Mesendoderm (in vitro differentiated cells): Measurements from ENCODE around the gene CYSTM1.

Experiments
- DNase-seq: peaks from one replicate; pipeline ENCODE4 v3.0.0; 2013
- H2AK5ac ChIP-seq: 2 replicates; pipeline ENCODE4 v1.6.1; 2013; ENCODE audit warnings: low read length, inconsistent platforms
- H2BK120ac ChIP-seq: 2 replicates; pipeline ENCODE4 v1.6.1; 2013; ENCODE audit warnings: low read depth, mild to moderate bottlenecking, low read length, moderate library complexity, mixed read lengths
- H2BK15ac ChIP-seq: replicated peaks from 2 replicates; pipeline ENCODE4 v1.6.1; 2013; ENCODE audit warnings: low read depth, mild to moderate bottlenecking, moderate library complexity
- H2BK5ac ChIP-seq: 2 replicates; pipeline ENCODE4 v1.6.1; 2013; ENCODE audit warnings: low read length, inconsistent platforms
- H3K18ac ChIP-seq: 2 replicates; pipeline ENCODE4 v1.6.1; 2013; ENCODE audit warnings: mild to moderate bottlenecking, low read length, mixed read lengths
- H3K23ac ChIP-seq: one replicate; pipeline ENCODE4 v1.6.1; 2013; ENCODE audit warnings: low read length
- H3K27ac ChIP-seq: 2 replicates; pipeline ENCODE4 v1.5.1; 2013; ENCODE audit warnings: low read depth, mild to moderate bottlenecking, inconsistent platforms, low read length, moderate library complexity
- H3K27me3 ChIP-seq: 2 replicates; pipeline ENCODE4 v1.6.1; 2013; ENCODE audit warnings: low read length, control low read depth, mild to moderate bottlenecking, inconsistent platforms; ENCODE audit not compliant: insufficient read depth, poor library complexity
- H3K36me3 ChIP-seq: 2 replicates; pipeline ENCODE4 v1.6.1; 2013; ENCODE audit warnings: low read length, inconsistent platforms; ENCODE audit not compliant: control insufficient read depth, insufficient read depth
- H3K4ac ChIP-seq: one replicate; pipeline ENCODE4 v1.6.1; 2013; ENCODE audit warnings: low read depth, mild to moderate bottlenecking, low read length, moderate library complexity
- H3K4me1 ChIP-seq: 2 replicates; pipeline ENCODE4 v1.6.1; 2013; ENCODE audit warnings: low read depth, low read length, inconsistent platforms; ENCODE audit not compliant: control insufficient read depth
- H3K4me2 ChIP-seq: 2 replicates; pipeline ENCODE4 v1.6.1; 2013; ENCODE audit warnings: low read length
- H3K4me3 ChIP-seq: 2 replicates; pipeline ENCODE4 v1.5.1; 2013; ENCODE audit warnings: mild to moderate bottlenecking, low read length
- H3K56ac ChIP-seq: one replicate; pipeline ENCODE4 v1.6.1; 2013; ENCODE audit warnings: low read length
- H3K79me1 ChIP-seq: 2 replicates; pipeline ENCODE4 v1.6.1; 2013; ENCODE audit warnings: low read length, inconsistent platforms
- H3K79me2 ChIP-seq: 2 replicates; pipeline ENCODE4 v1.6.1; 2013; ENCODE audit warnings: mild to moderate bottlenecking, low read length; ENCODE audit not compliant: control insufficient read depth, insufficient read depth
- H3K9ac ChIP-seq: 2 replicates; pipeline ENCODE4 v1.6.1; 2013; ENCODE audit warnings: low read length, inconsistent platforms
- H4K5ac ChIP-seq: one replicate; pipeline ENCODE4 v1.6.1; 2013; ENCODE audit warnings: low read length
- H4K8ac ChIP-seq: one replicate; pipeline ENCODE4 v1.6.1; 2013; ENCODE audit warnings: low read depth, mild to moderate bottlenecking, control low read depth, low read length, moderate library complexity
- WGBS: extraction: QIAGEN DNeasy Blood & Tissue Kit; methylation state at CpG from one replicate; pipeline ENCODE4 v1.1.7; 2013; ENCODE audit warnings: low lambda C conversion rate, missing lambda C conversion rate; ENCODE audit not compliant: insufficient coverage; ENCODE audit errors: extremely low coverage; 5-methylcytosine and 5-hydroxymethylcytosine counted together

Gene CYSTM1

GRCh38 chr5:140141241-140141640 lies 33.7 kb upstream of the CYSTM1 start:
- H3K79me2 ChIP-seq, result no peaks in the 10 kb centered on the region
- H3K4me3 ChIP-seq, result no peak overlapping the region
- H3K79me1 ChIP-seq, result no peaks in the 10 kb centered on the region
- no peak overlapping the region for H2AK5ac ChIP-seq
- no peak overlapping the region for H3K56ac ChIP-seq
- H3K27me3 ChIP-seq, result peaks cover 10% of the 10 kb centered on the region
- no peak overlapping the region for H3K23ac ChIP-seq
- no peak overlapping the region for H2BK15ac ChIP-seq
- no peak overlapping the region for H2BK120ac ChIP-seq
- no peak overlapping the region for H3K27ac ChIP-seq
- H3K36me3 ChIP-seq, result no peaks in the 10 kb centered on the region
- no peak overlapping the region for H2BK5ac ChIP-seq
- H3K4me2 ChIP-seq, result no peak overlapping the region
- no peak overlapping the region for H3K9ac ChIP-seq
- no peak overlapping the region for H4K8ac ChIP-seq
- no peak overlapping the region for H3K4ac ChIP-seq
- no peaks in the 10 kb centered on the region for H3K4me1 ChIP-seq
- no peak overlapping the region for H3K18ac ChIP-seq
- H4K5ac ChIP-seq, result no peak overlapping the region
- no peak for DNase-seq

- DNase-seq, result no peak
- H3K36me3 ChIP-seq, result no peaks in the 10 kb centered on the region
Measured at GRCh38 chr5:140142246-140142645, 32.7 kb upstream of the CYSTM1 start.

GRCh38 chr5:140142856-140143255 lies 32.1 kb upstream of the CYSTM1 start:
- Histone ChIP-seq H3K36me3 (no peaks in the 10 kb centered on the region), H3K27ac (no peak overlapping the region), H3K4ac (no peak overlapping the region), H3K4me2 (no peak overlapping the region), H3K27me3 (peaks cover 27% of the 10 kb centered on the region), H3K79me1 (no peaks in the 10 kb centered on the region), H2BK5ac (no peak overlapping the region), H3K56ac (no peak overlapping the region), H4K8ac (no peak overlapping the region), H3K79me2 (no peaks in the 10 kb centered on the region), H2BK15ac (no peak overlapping the region), H3K23ac (no peak overlapping the region), H3K4me3 (no peak overlapping the region), H2AK5ac (no peak overlapping the region), H4K5ac (no peak overlapping the region), H3K9ac (no peak overlapping the region), H3K18ac (no peak overlapping the region), H2BK120ac (no peak overlapping the region), H3K4me1 (no peaks in the 10 kb centered on the region)
- no peak for DNase-seq
- WGBS, result no CpG with 5 or more reads among the region's 7 CpGs

More at GRCh38 chr5:140142246-140142645, 32.7 kb upstream of the CYSTM1 start:
- H2BK120ac ChIP-seq, result no peak overlapping the region
- no peak overlapping the region for H4K5ac ChIP-seq
- no CpG with 5 or more reads among the region's 5 CpGs for WGBS
- H3K27me3 ChIP-seq, result peaks cover 21% of the 10 kb centered on the region
- H2AK5ac ChIP-seq, result no peak overlapping the region
- H3K4me1 ChIP-seq, result no peaks in the 10 kb centered on the region
- no peak overlapping the region for H3K4me3 ChIP-seq
- H3K56ac ChIP-seq, result no peak overlapping the region
- no peak overlapping the region for H4K8ac ChIP-seq
- no peak overlapping the region for H3K4ac ChIP-seq
- no peaks in the 10 kb centered on the region for H3K79me1 ChIP-seq
- H2BK5ac ChIP-seq, result no peak overlapping the region
- H3K4me2 ChIP-seq, result no peak overlapping the region
- no peak overlapping the region for H2BK15ac ChIP-seq
- no peak overlapping the region for H3K23ac ChIP-seq
- H3K18ac ChIP-seq, result no peak overlapping the region
- H3K79me2 ChIP-seq, result no peaks in the 10 kb centered on the region
- H3K27ac ChIP-seq, result no peak overlapping the region
- H3K9ac ChIP-seq, result no peak overlapping the region

- Histone ChIP-seq H2BK15ac (no peak overlapping the region), H3K79me1 (no peaks in the 10 kb centered on the region), H3K4me1 (no peaks in the 10 kb centered on the region), H3K4ac (no peak overlapping the region), H3K4me3 (no peak overlapping the region), H2BK5ac (no peak overlapping the region), H3K56ac (no peak overlapping the region), H3K79me2 (no peaks in the 10 kb centered on the region), H4K5ac (no peak overlapping the region), H3K36me3 (no peaks in the 10 kb centered on the region), H3K23ac (no peak overlapping the region), H3K9ac (no peak overlapping the region), H3K18ac (no peak overlapping the region), H3K27me3 (peaks cover 31% of the 10 kb centered on the region), H3K4me2 (no peak overlapping the region), H3K27ac (no peak overlapping the region), H2BK120ac (no peak overlapping the region), H4K8ac (no peak overlapping the region), H2AK5ac (no peak overlapping the region)
- WGBS, result no CpG with 5 or more reads among the region's 3 CpGs
- no peak for DNase-seq
Measured at GRCh38 chr5:140143521-140144258, 31.3 kb upstream of the CYSTM1 start.

DNA sequence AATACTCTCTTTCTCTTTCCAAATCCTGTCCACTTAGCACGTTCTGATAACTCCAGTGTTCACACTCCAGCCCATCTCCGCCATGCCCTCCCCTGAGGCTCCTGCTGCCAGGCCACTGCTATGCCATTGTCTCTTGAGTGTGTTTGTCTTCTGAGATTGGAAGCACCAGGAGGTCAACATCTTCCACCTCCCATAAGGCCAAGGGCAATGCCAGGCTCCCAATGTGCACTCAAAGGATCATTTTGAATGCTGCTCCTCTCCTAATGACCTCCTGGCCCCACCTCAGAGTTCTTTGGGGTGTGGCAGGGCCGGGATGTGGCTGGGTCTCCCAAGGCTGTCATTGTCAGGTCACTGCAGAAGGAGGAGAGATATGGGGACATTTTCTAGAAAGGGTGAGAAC lies 29.7 kb upstream of the CYSTM1 start:
- H3K56ac ChIP-seq, result no peak overlapping the region
- no peak overlapping the region for H2BK5ac ChIP-seq
- H2AK5ac ChIP-seq, result no peak overlapping the region
- no peaks in the 10 kb centered on the region for H3K4me1 ChIP-seq
- no peak overlapping the region for H3K4me2 ChIP-seq
- H3K27ac ChIP-seq, result no peak overlapping the region
- peaks cover 31% of the 10 kb centered on the region for H3K27me3 ChIP-seq
- H3K79me1 ChIP-seq, result no peaks in the 10 kb centered on the region
- no peaks in the 10 kb centered on the region for H3K36me3 ChIP-seq
- H2BK120ac ChIP-seq, result no peak overlapping the region
- no CpG with 5 or more reads among the region's 3 CpGs for WGBS
- no peak overlapping the region for H4K8ac ChIP-seq
- H3K23ac ChIP-seq, result no peak overlapping the region
- no peak overlapping the region for H3K18ac ChIP-seq
- H3K4me3 ChIP-seq, result no peak overlapping the region
- no peak overlapping the region for H3K4ac ChIP-seq
- DNase-seq, result no peak
- H3K79me2 ChIP-seq, result no peaks in the 10 kb centered on the region
- H3K9ac ChIP-seq, result no peak overlapping the region
- H4K5ac ChIP-seq, result no peak overlapping the region
- H2BK15ac ChIP-seq, result no peak overlapping the region
